Uterus (tissue), 2 donors: ENCODE results near the gene UCK2.

ENCODE experiments used
- POLR2A ChIP-seq, 2 donors: fragments of 450-650 bp; IDR thresholded peaks; one replicate each; pipeline ENCODE4 v1.6.1; 2016; ENCODE audit warnings: antibody characterized with exemption in 2 of 2, mild to moderate bottlenecking in 1 of 2, moderate library complexity in 1 of 2
- TF ChIP-seq, protein P1 (sequence below), 4 experiments: fragments of 200-600 bp in 2 of 4; fragments of 450-650 bp in 2 of 4; sonication (generic) in 2 of 4; IDR thresholded peaks; one replicate each; pipeline ENCODE4 v1.5.1; 2016 to 2019; ENCODE audit warnings: antibody characterized with exemption in 4 of 4, mild to moderate bottlenecking in 2 of 4, moderate library complexity in 1 of 4

DNA sequence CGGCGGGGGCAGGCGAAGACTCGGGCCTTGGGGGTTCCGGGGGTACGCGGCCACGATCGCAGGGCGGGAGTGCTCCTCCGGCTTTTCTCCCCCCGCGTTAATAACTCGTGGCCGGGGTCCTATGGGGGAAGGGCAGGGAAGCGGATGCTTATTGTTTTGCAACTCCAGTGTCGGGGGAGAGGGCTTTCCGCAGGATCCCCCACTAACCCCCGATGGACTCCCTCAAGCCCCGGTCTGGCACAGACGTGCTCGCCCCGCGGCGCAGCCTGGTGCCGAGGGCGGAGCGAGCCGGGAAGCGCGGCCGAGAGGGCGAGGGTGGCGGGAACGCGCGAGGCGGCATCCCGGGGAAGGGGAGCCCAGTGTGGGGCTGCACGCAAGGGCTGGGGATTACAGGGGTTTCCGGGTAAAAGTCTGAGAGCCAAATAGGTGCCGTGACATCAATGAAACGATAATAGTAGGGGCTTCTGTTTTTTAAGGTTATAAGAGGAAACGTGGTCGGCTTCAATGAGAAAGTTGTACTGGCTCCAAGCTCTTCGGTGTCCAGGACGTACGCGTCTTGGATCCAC, 772 bp downstream of the UCK2 start:
- TF ChIP-seq, protein P1, sequence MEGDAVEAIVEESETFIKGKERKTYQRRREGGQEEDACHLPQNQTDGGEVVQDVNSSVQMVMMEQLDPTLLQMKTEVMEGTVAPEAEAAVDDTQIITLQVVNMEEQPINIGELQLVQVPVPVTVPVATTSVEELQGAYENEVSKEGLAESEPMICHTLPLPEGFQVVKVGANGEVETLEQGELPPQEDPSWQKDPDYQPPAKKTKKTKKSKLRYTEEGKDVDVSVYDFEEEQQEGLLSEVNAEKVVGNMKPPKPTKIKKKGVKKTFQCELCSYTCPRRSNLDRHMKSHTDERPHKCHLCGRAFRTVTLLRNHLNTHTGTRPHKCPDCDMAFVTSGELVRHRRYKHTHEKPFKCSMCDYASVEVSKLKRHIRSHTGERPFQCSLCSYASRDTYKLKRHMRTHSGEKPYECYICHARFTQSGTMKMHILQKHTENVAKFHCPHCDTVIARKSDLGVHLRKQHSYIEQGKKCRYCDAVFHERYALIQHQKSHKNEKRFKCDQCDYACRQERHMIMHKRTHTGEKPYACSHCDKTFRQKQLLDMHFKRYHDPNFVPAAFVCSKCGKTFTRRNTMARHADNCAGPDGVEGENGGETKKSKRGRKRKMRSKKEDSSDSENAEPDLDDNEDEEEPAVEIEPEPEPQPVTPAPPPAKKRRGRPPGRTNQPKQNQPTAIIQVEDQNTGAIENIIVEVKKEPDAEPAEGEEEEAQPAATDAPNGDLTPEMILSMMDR (IDR thresholded peaks at IDR 0.05) = peak in 2 of 4 experiments; percentile 10 to 13
- TF ChIP-seq POLR2A (IDR thresholded peaks at IDR 0.05) = no peak
